Measurements from ENCODE around the gene MGAT1.

Gene MGAT1

DNA sequence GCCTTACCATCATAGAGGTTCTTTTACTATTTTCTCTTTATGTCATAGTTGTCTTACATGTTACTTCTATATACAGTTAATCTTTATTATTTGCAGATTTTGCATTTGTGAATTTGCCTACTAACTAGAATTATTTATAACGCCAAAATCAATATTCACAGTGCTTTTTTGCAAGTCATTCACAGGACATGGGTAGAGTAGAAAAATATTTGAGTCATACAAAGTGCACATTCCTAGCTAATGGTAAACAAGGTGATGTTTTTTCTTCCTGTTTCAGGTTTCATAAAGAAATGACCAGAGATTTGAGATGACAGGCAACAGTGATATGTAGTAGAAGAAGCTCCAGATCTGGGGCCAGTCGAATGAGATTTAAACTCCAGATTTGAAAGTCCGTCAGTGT is 32.8 kb downstream of the MGAT1 start:
- TF ChIP-seq, protein P1, sequence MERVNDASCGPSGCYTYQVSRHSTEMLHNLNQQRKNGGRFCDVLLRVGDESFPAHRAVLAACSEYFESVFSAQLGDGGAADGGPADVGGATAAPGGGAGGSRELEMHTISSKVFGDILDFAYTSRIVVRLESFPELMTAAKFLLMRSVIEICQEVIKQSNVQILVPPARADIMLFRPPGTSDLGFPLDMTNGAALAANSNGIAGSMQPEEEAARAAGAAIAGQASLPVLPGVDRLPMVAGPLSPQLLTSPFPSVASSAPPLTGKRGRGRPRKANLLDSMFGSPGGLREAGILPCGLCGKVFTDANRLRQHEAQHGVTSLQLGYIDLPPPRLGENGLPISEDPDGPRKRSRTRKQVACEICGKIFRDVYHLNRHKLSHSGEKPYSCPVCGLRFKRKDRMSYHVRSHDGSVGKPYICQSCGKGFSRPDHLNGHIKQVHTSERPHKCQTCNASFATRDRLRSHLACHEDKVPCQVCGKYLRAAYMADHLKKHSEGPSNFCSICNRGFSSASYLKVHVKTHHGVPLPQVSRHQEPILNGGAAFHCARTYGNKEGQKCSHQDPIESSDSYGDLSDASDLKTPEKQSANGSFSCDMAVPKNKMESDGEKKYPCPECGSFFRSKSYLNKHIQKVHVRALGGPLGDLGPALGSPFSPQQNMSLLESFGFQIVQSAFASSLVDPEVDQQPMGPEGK (CRISPR knock-in tag; IDR thresholded peaks at IDR 0.05; ENCODE audit: borderline replicate concordance): no peak
- TF ChIP-seq RARB (CRISPR knock-in tag; IDR thresholded peaks at IDR 0.05) (no peak), ZNF565 (CRISPR knock-in tag; conservative IDR thresholded peaks at IDR 0.05; ENCODE audit: low read depth) (no peak), CREB5 (CRISPR knock-in tag; IDR thresholded peaks at IDR 0.05; ENCODE audit: low read depth) (no peak), SNAI2 (CRISPR knock-in tag; IDR thresholded peaks at IDR 0.05) (no peak), CSRNP3 (CRISPR knock-in tag; IDR thresholded peaks at IDR 0.05) (no peak), CSDC2 (CRISPR knock-in tag; IDR thresholded peaks at IDR 0.05) (no peak), OSR1 (CRISPR knock-in tag; IDR thresholded peaks at IDR 0.05) (no peak), BACH2 (CRISPR knock-in tag; IDR thresholded peaks at IDR 0.05; ENCODE audit: borderline replicate concordance) (no peak), TCF4 (CRISPR knock-in tag; IDR thresholded peaks at IDR 0.05; ENCODE audit: borderline replicate concordance) (no peak), ZNF70 (CRISPR knock-in tag; IDR thresholded peaks at IDR 0.05) (no peak), GLIS3 (CRISPR knock-in tag; IDR thresholded peaks at IDR 0.05) (no peak), ZC3H10 (CRISPR knock-in tag; IDR thresholded peaks at IDR 0.05) (no peak)
- ATAC-seq: no peak

- ATAC-seq: no peak
- TF ChIP-seq PPARA (CRISPR knock-in tag; IDR thresholded peaks at IDR 0.05; ENCODE audit: borderline replicate concordance) (no peak), BACH2 (CRISPR knock-in tag; IDR thresholded peaks at IDR 0.05; ENCODE audit: borderline replicate concordance) (no peak), GLIS3 (CRISPR knock-in tag; IDR thresholded peaks at IDR 0.05) (no peak), ARNTL (CRISPR knock-in tag; IDR thresholded peaks at IDR 0.05; ENCODE audit: borderline replicate concordance, low read depth) (no peak), TCF4 (CRISPR knock-in tag; IDR thresholded peaks at IDR 0.05; ENCODE audit: borderline replicate concordance) (no peak), ZFP3 (CRISPR knock-in tag; IDR thresholded peaks at IDR 0.05) (no peak), ZFP30 (CRISPR knock-in tag; IDR thresholded peaks at IDR 0.05) (no peak), TOX (CRISPR knock-in tag; IDR thresholded peaks at IDR 0.05; ENCODE audit: borderline replicate concordance) (no peak), CSRNP3 (CRISPR knock-in tag; IDR thresholded peaks at IDR 0.05) (no peak)
- TF ChIP-seq, protein P2, sequence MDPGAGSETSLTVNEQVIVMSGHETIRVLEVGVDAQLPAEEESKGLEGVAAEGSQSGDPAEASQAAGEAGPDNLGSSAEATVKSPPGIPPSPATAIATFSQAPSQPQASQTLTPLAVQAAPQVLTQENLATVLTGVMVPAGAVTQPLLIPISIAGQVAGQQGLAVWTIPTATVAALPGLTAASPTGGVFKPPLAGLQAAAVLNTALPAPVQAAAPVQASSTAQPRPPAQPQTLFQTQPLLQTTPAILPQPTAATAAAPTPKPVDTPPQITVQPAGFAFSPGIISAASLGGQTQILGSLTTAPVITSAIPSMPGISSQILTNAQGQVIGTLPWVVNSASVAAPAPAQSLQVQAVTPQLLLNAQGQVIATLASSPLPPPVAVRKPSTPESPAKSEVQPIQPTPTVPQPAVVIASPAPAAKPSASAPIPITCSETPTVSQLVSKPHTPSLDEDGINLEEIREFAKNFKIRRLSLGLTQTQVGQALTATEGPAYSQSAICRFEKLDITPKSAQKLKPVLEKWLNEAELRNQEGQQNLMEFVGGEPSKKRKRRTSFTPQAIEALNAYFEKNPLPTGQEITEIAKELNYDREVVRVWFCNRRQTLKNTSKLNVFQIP (CRISPR knock-in tag; IDR thresholded peaks at IDR 0.05; ENCODE audit: borderline replicate concordance, low read depth): no peak
- TF ChIP-seq, protein P1 (CRISPR knock-in tag; IDR thresholded peaks at IDR 0.05; ENCODE audit: borderline replicate concordance): no peak
These were observed 47.0 kb downstream of the MGAT1 start for GRCh38 chr5:180755601-180756000.

DNA sequence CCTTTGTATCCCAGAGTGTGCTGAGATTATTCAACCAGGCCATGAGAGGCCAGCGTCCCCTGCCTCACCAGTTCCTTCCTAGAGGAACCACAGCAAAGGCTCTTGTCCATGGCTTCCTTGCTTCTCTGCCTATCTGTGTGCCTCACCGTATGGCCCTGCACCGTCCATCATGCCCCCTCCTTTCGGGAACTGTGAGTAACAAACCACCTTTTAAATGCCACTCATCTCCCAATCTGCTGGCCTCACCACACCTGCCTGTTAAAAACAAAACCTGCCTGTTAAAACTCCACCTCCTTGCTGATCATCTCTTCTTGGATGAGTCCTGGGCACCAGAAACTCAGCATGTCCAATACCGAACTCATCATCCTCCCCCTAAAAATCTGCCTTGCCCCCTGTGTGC is 58.4 kb downstream of the MGAT1 start:
- no peak for ATAC-seq
- TF ChIP-seq ZFP30 (CRISPR knock-in tag; IDR thresholded peaks at IDR 0.05) (no peak), ZNF565 (CRISPR knock-in tag; conservative IDR thresholded peaks at IDR 0.05; ENCODE audit: low read depth) (no peak), ISL1 (CRISPR knock-in tag; IDR thresholded peaks at IDR 0.05) (no peak), ZNF70 (CRISPR knock-in tag; IDR thresholded peaks at IDR 0.05) (no peak), SNAI2 (CRISPR knock-in tag; IDR thresholded peaks at IDR 0.05) (no peak), CREB5 (CRISPR knock-in tag; IDR thresholded peaks at IDR 0.05; ENCODE audit: low read depth) (no peak), RARB (CRISPR knock-in tag; IDR thresholded peaks at IDR 0.05) (no peak), TSHZ2 (CRISPR knock-in tag; IDR thresholded peaks at IDR 0.05) (no peak)
- TF ChIP-seq, protein P1 (CRISPR knock-in tag; IDR thresholded peaks at IDR 0.05; ENCODE audit: borderline replicate concordance): no peak
